Liver (tissue), 9 donors: ENCODE measurements around the gene NUDT8. TPM values are rescaled to one million over a fixed set of nuclear protein-coding genes. Genes with fewer than 3 reads are reported as not detected.
"Not testable (repeated sequence)": the region's sequence is repeated elsewhere in the genome, so short reads cannot be mapped to it uniquely, and the experiment has no call there.

Experiments
- DNase-seq: peaks from one replicate; pipeline ENCODE4 v3.0.0-alpha.2; 2017; ENCODE audit warnings: low spot score
- H3K27ac ChIP-seq, 2 donors: one replicate each; pipeline ENCODE4 v1.7.0; 2013; ENCODE audit warnings: inconsistent platforms in 2 of 2, low read length in 2 of 2, control low read depth in 1 of 2, low read depth in 1 of 2, mild to moderate bottlenecking in 1 of 2
- H3K27me3 ChIP-seq, 4 donors: one replicate each; pipeline versions ENCODE4 v1.6.1 to v1.7.0; 2013; ENCODE audit warnings: low read length in 3 of 4, inconsistent platforms in 1 of 4, mild to moderate bottlenecking in 1 of 4, moderate library complexity in 1 of 4; ENCODE audit not compliant: control insufficient read depth in 4 of 4, insufficient read depth in 4 of 4
- H3K36me3 ChIP-seq, 4 donors: one replicate each; pipeline versions ENCODE4 v1.6.1 to v1.7.0; 2013; ENCODE audit warnings: low read length in 3 of 4, mild to moderate bottlenecking in 3 of 4, low read depth in 1 of 4, moderate library complexity in 1 of 4; ENCODE audit not compliant: control insufficient read depth in 4 of 4, insufficient read depth in 3 of 4
- H3K4me1 ChIP-seq, 4 donors: one replicate each; pipeline versions ENCODE4 v1.6.1 to v1.7.0; 2013; ENCODE audit warnings: low read length in 3 of 4, mild to moderate bottlenecking in 3 of 4, moderate library complexity in 1 of 4; ENCODE audit not compliant: control insufficient read depth in 4 of 4, insufficient read depth in 4 of 4
- H3K4me3 ChIP-seq, 3 donors: one replicate each; pipeline versions ENCODE4 v1.6.1 to v1.7.0; 2013; ENCODE audit warnings: low read length in 3 of 3, control low read depth in 1 of 3, low read depth in 1 of 3, mild to moderate bottlenecking in 1 of 3
- H3K9ac ChIP-seq, 2 donors: one replicate each; pipeline ENCODE4 v1.7.0; 2013; ENCODE audit warnings: low read length in 2 of 2, mild to moderate bottlenecking in 2 of 2, moderate library complexity in 2 of 2, control low read depth in 1 of 2, low read depth in 1 of 2
- H3K9me3 ChIP-seq, 4 donors: one replicate each; pipeline versions ENCODE4 v1.6.1 to v1.7.0; 2013; ENCODE audit warnings: low read length in 3 of 4; ENCODE audit not compliant: control insufficient read depth in 4 of 4
- CTCF ChIP-seq: fragments of 150-350 bp; IDR thresholded peaks from 2 replicates; pipeline ENCODE4 v1.5.1; 2017; ENCODE audit warnings: improper control_type of control experiment, low read depth, low read length; ENCODE audit not compliant: missing input control
- EGR1 ChIP-seq, 2 donors: IDR thresholded peaks; 2 replicates each; pipeline ENCODE4 v1.6.1; 2016 to 2018; ENCODE audit warnings: antibody characterized with exemption in 2 of 2, low read depth in 2 of 2
- FOXA1 ChIP-seq: IDR thresholded peaks from 2 replicates; pipeline ENCODE4 v1.6.1; 2016; ENCODE audit warnings: antibody characterized with exemption
- FOXA2 ChIP-seq: IDR thresholded peaks from 2 replicates; pipeline ENCODE4 v1.6.1; 2016; ENCODE audit warnings: antibody characterized with exemption
- HNF4G ChIP-seq: IDR thresholded peaks from 2 replicates; pipeline ENCODE4 v1.6.1; 2016; ENCODE audit warnings: antibody characterized with exemption
- JUND ChIP-seq, 2 donors: IDR thresholded peaks; 2 replicates each; pipeline ENCODE4 v1.6.1; 2016; ENCODE audit warnings: antibody characterized with exemption in 2 of 2
- RAD21 ChIP-seq, 2 donors: IDR thresholded peaks; 2 replicates each; pipeline ENCODE4 v1.6.1; 2016; ENCODE audit warnings: antibody characterized with exemption in 2 of 2, mild to moderate bottlenecking in 2 of 2
- REST ChIP-seq: IDR thresholded peaks from 2 replicates; pipeline ENCODE4 v1.6.1; 2016; ENCODE audit warnings: antibody characterized with exemption, mild to moderate bottlenecking
- RXRA ChIP-seq, 2 donors: IDR thresholded peaks; 2 replicates each; pipeline ENCODE4 v1.6.1; 2017 to 2018; ENCODE audit warnings: antibody characterized with exemption in 2 of 2, mild to moderate bottlenecking in 1 of 2
- SP1 ChIP-seq: IDR thresholded peaks from 2 replicates; pipeline ENCODE4 v1.6.1; 2018; ENCODE audit warnings: antibody characterized with exemption, mild to moderate bottlenecking
- TAF1 ChIP-seq: conservative IDR thresholded peaks from 2 replicates; pipeline ENCODE4 v1.6.1; 2016; ENCODE audit warnings: antibody characterized with exemption, mild to moderate bottlenecking
- YY1 ChIP-seq: IDR thresholded peaks from 2 replicates; pipeline ENCODE4 v1.6.1; 2016; ENCODE audit warnings: antibody characterized with exemption, mild to moderate bottlenecking
- WGBS: extraction: QIAGEN DNeasy Blood & Tissue Kit; methylation state at CpG from one replicate; pipeline ENCODE4 v1.1.7; 2013; 5-methylcytosine and 5-hydroxymethylcytosine counted together
- polyA plus RNA-seq, 2 donors: library from polyadenylated mRNA; stranded (reverse) in 1 of 2; unstranded in 1 of 2; fragments of 200-250 nt in 1 of 2; fragments of >200 nt in 1 of 2; fragmentation: Nextera tagmentation in 1 of 2; extraction: Ambion mirVana in 1 of 2; gene quantifications; one replicate each; pipeline versions ENCODE4 v1.2.1 to v1.2.3, GENCODE V29; 2013 to 2015
- total RNA-seq, 2 donors: library from RNA; depleted of rRNA; stranded (reverse); fragments of >200 nt; gene quantifications; one replicate each; pipeline ENCODE4 v1.2.3, GENCODE V29; 2014
- donor health status: healthy.
- donor health status: healthy.
- donor health status: healthy.
- donor health status: healthy.
- donor health status: healthy.

Gene NUDT8
- total and polyA plus RNA-seq, 4 donors = 19.5 to 66.9 (median 24.4) TPM

- Histone ChIP-seq H3K27ac (no peak overlapping the region), H3K4me3 (no peak overlapping the region), H3K9me3 (no peaks in the 10 kb centered on the region), H3K4me1 (peaks cover 0 to 3% (median under 1%) of the 10 kb centered on the region in 4 donors), H3K36me3 (no peaks in the 10 kb centered on the region), H3K27me3 (no peaks in the 10 kb centered on the region), H3K9ac (no peak overlapping the region)
- no peak for DNase-seq
- WGBS = 92% methylated on average over 12 of the region's 12 CpGs
- TF ChIP-seq JUND (IDR thresholded peaks at IDR 0.05) (no peak), RAD21 (IDR thresholded peaks at IDR 0.05) (no peak)
These were observed 32.6 kb upstream of the NUDT8 start for GRCh38 chr11:67662142-67662834.

GRCh38 chr11:67660752-67661151, 31.0 kb upstream of the NUDT8 start:
- not testable (repeated sequence) for H3K9ac ChIP-seq, H3K36me3 ChIP-seq, H3K27ac ChIP-seq, H3K4me1 ChIP-seq, H3K4me3 ChIP-seq, DNase-seq, H3K27me3 ChIP-seq, H3K9me3 ChIP-seq
- WGBS = 70% methylated on average over 5 of the region's 5 CpGs

- H3K4me1 ChIP-seq, H3K27ac ChIP-seq, H3K27me3 ChIP-seq, DNase-seq, H3K9ac ChIP-seq, H3K9me3 ChIP-seq, H3K36me3 ChIP-seq, H3K4me3 ChIP-seq: not testable (repeated sequence)
- 56% methylated on average over 5 of the region's 5 CpGs for WGBS
These were observed 30.0 kb upstream of the NUDT8 start for GRCh38 chr11:67659651-67660165.

- WGBS = 46% methylated on average over 3 of the region's 3 CpGs
- no peak for DNase-seq
These were observed 27.6 kb upstream of the NUDT8 start for GRCh38 chr11:67657300-67657699.

More at GRCh38 chr11:67657300-67657699, 27.6 kb upstream of the NUDT8 start:
- Histone ChIP-seq H3K27me3 (no peaks in the 10 kb centered on the region), H3K4me1 (no peaks in the 10 kb centered on the region), H3K9ac (no peak overlapping the region), H3K36me3 (no peaks in the 10 kb centered on the region), H3K4me3 (no peak overlapping the region), H3K9me3 (no peaks in the 10 kb centered on the region), H3K27ac (no peak overlapping the region)
- no peak for TF ChIP-seq FOXA2
- TF ChIP-seq HNF4G = no peak
- TF ChIP-seq SP1 = no peak
- TF ChIP-seq RXRA (IDR thresholded peaks at IDR 0.05) = no peak
- TF ChIP-seq REST = no peak
- no peak for TF ChIP-seq EGR1 (IDR thresholded peaks at IDR 0.05; ENCODE audit: low read depth in 2 of 2)
- no peak for TF ChIP-seq FOXA1
- TF ChIP-seq TAF1 = no peak
- no peak for TF ChIP-seq JUND (IDR thresholded peaks at IDR 0.05)
- no peak for TF ChIP-seq CTCF
- no peak for TF ChIP-seq YY1
